Subcutaneous abdominal adipose tissue (tissue), 5 donors: ENCODE results near the gene OSBPL6.

Experiments
- H3K27ac ChIP-seq: one replicate; pipeline ENCODE4 v1.7.0; 2013; ENCODE audit warnings: low read depth, mild to moderate bottlenecking, inconsistent platforms, low read length, moderate library complexity
- H3K27me3 ChIP-seq, 5 donors: one replicate each; pipeline ENCODE4 v1.7.0; 2013; ENCODE audit warnings: low read length in 5 of 5, inconsistent platforms in 1 of 5; ENCODE audit not compliant: control insufficient read depth in 5 of 5, insufficient read depth in 4 of 5
- H3K36me3 ChIP-seq, 5 donors: one replicate each; pipeline ENCODE4 v1.7.0; 2013; ENCODE audit warnings: low read length in 5 of 5; ENCODE audit not compliant: control insufficient read depth in 5 of 5, insufficient read depth in 5 of 5
- H3K4me1 ChIP-seq, 5 donors: one replicate each; pipeline ENCODE4 v1.7.0; 2013; ENCODE audit warnings: low read length in 5 of 5, mild to moderate bottlenecking in 3 of 5, moderate library complexity in 1 of 5; ENCODE audit not compliant: control insufficient read depth in 5 of 5, insufficient read depth in 5 of 5
- H3K4me3 ChIP-seq, 5 donors: one replicate each; pipeline ENCODE4 v1.7.0; 2013; ENCODE audit warnings: low read length in 5 of 5, low read depth in 1 of 5
- H3K9ac ChIP-seq, 5 donors: one replicate each; pipeline ENCODE4 v1.7.0; 2013; ENCODE audit warnings: low read length in 5 of 5, mild to moderate bottlenecking in 4 of 5, moderate library complexity in 3 of 5
- H3K9me3 ChIP-seq, 5 donors: one replicate each; pipeline ENCODE4 v1.7.0; 2013; ENCODE audit warnings: low read length in 5 of 5; ENCODE audit not compliant: control insufficient read depth in 5 of 5
- donor health status: healthy.
- donor health status: healthy.
- donor health status: healthy.
- donor health status: healthy.
- donor health status: healthy.

The OSBPL6 gene

GRCh38 chr2:178359192-178359912, 165.0 kb downstream of the OSBPL6 start:
- Histone ChIP-seq H3K4me3 (no peak overlapping the region), H3K27ac (no peak overlapping the region), H3K9ac (no peak overlapping the region), H3K27me3 (no peaks in the 10 kb centered on the region), H3K36me3 (peaks cover 0 to 4% (median 0%) of the 10 kb centered on the region in 5 donors), H3K4me1 (no peaks in the 10 kb centered on the region), H3K9me3 (peaks cover 0 to 8% (median 3%) of the 10 kb centered on the region in 5 donors)

GRCh38 chr2:178361588-178361987, 167.3 kb downstream of the OSBPL6 start:
- Histone ChIP-seq H3K36me3 (peaks cover 0 to 4% (median 0%) of the 10 kb centered on the region in 5 donors), H3K4me1 (no peaks in the 10 kb centered on the region), H3K4me3 (no peak overlapping the region)

DNA sequence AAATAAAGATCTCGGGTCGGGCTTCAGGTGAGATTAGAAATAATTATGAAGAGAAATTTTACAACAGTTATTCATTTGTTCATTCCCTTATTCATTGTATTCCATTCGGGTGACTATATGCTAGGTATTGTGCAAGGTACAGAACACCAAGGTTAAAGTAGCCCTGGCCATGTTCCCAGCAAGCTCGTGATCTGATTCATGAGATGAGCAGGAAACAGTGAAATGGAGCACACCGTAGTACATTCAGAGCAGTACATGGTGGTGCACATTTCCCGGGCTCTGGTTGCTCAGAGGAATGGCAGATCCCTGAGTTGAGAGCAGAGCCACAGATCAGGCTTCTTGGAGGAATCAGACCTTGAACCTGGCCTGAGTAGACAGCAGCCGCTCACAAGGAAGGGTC, 168.9 kb downstream of the OSBPL6 start:
- peaks cover 0 to 4% (median 0%) of the 10 kb centered on the region in 5 donors for H3K36me3 ChIP-seq
- H3K27ac ChIP-seq, result no peak overlapping the region
- no peaks in the 10 kb centered on the region for H3K27me3 ChIP-seq
- no peak overlapping the region for H3K4me3 ChIP-seq
- H3K9me3 ChIP-seq, result peaks cover 0 to 5% (median 3%) of the 10 kb centered on the region in 5 donors
- no peak overlapping the region for H3K9ac ChIP-seq
- H3K4me1 ChIP-seq, result no peaks in the 10 kb centered on the region

More at GRCh38 chr2:178361588-178361987, 167.3 kb downstream of the OSBPL6 start:
- no peak overlapping the region for H3K9ac ChIP-seq
- no peaks in the 10 kb centered on the region for H3K27me3 ChIP-seq
- peaks cover 0 to 8% (median 3%) of the 10 kb centered on the region in 5 donors for H3K9me3 ChIP-seq
- no peak overlapping the region for H3K27ac ChIP-seq

DNA sequence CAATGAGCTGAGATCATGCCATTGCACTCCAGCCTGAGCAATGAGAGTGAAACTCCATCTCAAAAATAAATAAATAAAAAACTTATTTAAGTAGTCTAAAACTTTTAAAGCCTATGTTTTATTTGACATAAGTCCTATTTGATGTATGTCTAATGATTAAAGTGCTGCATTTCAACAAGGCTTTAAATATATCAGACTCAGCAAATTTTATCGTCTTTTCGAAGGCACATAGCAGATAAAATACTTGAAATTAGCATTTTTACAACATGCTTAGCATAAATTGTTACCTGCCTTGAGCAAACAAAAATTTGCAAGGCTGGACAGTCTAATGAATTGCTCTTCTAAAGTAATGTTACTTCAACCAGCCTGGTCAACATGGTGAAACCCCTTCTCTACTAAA, 170.8 kb downstream of the OSBPL6 start:
- Histone ChIP-seq H3K36me3 (peaks cover 0 to 4% (median 0%) of the 10 kb centered on the region in 5 donors), H3K9me3 (no peaks in the 10 kb centered on the region), H3K9ac (no peak overlapping the region), H3K4me3 (no peak overlapping the region), H3K27me3 (no peaks in the 10 kb centered on the region), H3K4me1 (no peaks in the 10 kb centered on the region), H3K27ac (no peak overlapping the region)

DNA sequence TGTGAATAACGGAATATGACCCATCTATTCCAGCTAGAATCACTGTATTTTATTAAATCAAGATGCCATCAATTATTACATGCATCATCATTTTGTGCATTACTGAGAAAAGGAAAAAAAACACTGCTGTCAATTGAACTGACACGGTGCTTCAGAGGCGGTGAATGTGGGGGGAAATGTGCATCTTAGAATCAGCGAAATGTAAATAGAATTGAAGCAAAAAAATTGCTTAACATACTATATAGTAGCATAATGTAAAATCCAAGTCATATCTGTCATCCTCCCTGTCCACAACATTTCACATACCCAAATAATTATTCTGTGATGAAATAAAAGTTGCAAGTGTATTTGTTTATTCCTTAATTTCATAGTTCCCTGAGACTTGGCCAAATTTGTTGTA, 172.1 kb downstream of the OSBPL6 start:
- H3K36me3 ChIP-seq, result peaks cover 0 to 4% (median 0%) of the 10 kb centered on the region in 5 donors
- H3K27me3 ChIP-seq, result no peaks in the 10 kb centered on the region
- H3K4me3 ChIP-seq, result no peak overlapping the region

DNA sequence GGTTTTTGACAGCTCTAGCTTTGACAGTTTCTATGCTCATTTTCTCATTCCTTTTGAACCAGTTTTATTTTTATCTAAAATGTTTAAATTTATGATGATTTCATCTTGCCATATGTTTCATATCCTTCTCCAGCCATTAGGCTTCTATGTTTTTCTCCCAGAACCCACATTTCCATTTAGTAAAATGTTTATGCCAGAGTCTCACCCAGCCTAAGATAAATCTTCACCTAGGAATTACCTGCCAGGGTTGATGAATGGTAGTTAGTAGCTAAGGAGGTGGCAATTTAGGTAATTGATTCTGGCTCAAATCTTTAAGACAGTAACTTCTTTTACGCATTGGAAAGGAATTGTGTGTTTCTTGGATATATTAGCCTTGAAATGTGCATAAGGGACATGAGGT, 173.0 kb downstream of the OSBPL6 start:
- Histone ChIP-seq H3K4me3 (no peak overlapping the region), H3K36me3 (peaks cover 0 to 4% (median 0%) of the 10 kb centered on the region in 5 donors), H3K27me3 (no peaks in the 10 kb centered on the region), H3K9me3 (no peaks in the 10 kb centered on the region), H3K27ac (no peak overlapping the region), H3K4me1 (no peaks in the 10 kb centered on the region), H3K9ac (no peak overlapping the region)

More for the DNA sequence above, 172.1 kb downstream of the OSBPL6 start:
- H3K9me3 ChIP-seq, result no peaks in the 10 kb centered on the region
- H3K27ac ChIP-seq, result no peak overlapping the region
- H3K9ac ChIP-seq, result no peak overlapping the region
- H3K4me1 ChIP-seq, result no peaks in the 10 kb centered on the region

DNA sequence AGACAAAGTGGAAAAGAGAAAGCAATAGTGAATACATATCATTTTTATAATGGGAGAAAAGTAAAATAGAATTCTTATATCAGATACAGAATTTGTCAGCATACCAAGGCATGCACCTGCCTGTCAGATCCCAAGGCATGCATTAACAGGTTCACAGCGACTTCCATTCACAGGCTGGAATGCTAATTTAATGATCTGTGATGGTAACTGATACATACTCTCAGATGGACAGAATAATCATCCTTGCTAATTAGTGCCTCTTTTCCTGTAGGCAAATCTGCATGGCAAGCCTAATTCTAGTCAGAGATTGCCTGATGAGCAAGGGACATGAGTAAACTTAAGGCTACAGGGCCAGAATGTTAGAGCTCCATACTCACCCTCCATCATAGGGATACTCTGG, 180.6 kb downstream of the OSBPL6 start:
- H3K27ac ChIP-seq, result no peak overlapping the region
- H3K36me3 ChIP-seq, result no peaks in the 10 kb centered on the region
- H3K9ac ChIP-seq, result no peak overlapping the region
- H3K27me3 ChIP-seq, result no peaks in the 10 kb centered on the region
- no peaks in the 10 kb centered on the region for H3K4me1 ChIP-seq
- H3K9me3 ChIP-seq, result no peaks in the 10 kb centered on the region
- no peak overlapping the region for H3K4me3 ChIP-seq

DNA sequence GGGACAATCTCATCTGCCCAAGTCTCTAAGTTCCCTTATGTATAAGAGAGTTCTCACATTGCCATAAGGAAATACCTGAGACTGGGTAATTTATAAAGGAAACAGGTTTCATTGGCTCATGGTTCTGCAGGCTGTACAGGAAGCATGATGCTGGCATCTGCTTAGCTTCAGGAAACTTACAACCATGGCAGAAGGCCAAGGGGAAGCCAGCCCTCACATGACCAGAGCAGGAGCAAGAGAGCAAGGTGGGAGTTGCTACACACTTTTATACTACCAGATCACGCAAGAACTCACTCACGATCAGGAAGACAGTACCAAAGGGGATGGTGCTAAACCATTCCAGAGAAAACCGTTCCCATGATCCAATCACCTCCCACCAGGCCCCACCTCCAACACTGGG, 182.7 kb downstream of the OSBPL6 start:
- no peak overlapping the region for H3K27ac ChIP-seq
- H3K9me3 ChIP-seq, result no peaks in the 10 kb centered on the region
- H3K9ac ChIP-seq, result no peak overlapping the region
- H3K27me3 ChIP-seq, result no peaks in the 10 kb centered on the region
- no peaks in the 10 kb centered on the region for H3K4me1 ChIP-seq
- H3K4me3 ChIP-seq, result no peak overlapping the region
- no peaks in the 10 kb centered on the region for H3K36me3 ChIP-seq

DNA sequence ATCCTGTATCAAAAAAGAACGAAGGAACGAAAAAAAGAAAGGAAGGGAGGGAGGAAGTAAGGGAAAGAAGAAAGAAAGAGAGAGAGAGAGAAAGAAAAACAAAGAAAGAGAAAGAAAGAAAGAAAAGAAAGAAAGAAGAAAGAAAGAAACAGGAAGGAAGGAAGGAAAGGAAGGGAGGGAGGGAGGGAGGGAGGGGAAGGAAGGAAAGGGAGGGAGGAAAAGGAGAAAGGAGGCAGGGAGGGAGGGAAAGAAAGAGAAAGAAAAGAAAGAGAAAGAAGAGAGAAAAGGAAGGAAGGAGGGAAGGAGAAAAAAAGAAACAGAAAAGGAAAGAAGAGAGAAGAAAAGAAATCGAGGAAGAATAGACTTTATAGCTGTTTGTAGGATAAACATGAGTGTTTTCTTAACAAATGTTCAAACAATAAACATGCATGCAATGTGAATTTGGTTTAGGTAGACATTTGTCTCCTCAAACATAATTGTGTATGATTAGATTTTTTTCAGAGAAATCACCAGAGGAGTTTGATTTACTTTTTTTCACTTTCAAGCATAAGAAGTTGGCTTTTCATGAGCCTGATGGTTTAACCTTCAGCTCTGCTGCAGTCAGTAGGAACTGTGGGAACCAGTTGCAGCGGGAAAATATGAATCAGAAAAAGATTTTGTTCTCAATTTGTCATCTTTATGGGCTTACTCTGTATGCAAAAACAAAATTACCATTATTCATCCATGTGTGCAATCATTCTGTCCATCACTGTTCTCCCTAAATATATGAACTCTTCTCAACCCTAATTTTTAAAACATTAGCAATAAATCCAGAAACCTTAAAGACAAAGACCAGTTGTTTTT, 185.1 kb downstream of the OSBPL6 start:
- no peak overlapping the region for H3K9ac ChIP-seq
- H3K36me3 ChIP-seq, result peaks cover 0 to 4% (median 0%) of the 10 kb centered on the region in 5 donors
- H3K4me3 ChIP-seq, result no peak overlapping the region
- H3K27me3 ChIP-seq, result no peaks in the 10 kb centered on the region
- no peaks in the 10 kb centered on the region for H3K4me1 ChIP-seq
- H3K27ac ChIP-seq, result no peak overlapping the region
- H3K9me3 ChIP-seq, result no peaks in the 10 kb centered on the region

DNA sequence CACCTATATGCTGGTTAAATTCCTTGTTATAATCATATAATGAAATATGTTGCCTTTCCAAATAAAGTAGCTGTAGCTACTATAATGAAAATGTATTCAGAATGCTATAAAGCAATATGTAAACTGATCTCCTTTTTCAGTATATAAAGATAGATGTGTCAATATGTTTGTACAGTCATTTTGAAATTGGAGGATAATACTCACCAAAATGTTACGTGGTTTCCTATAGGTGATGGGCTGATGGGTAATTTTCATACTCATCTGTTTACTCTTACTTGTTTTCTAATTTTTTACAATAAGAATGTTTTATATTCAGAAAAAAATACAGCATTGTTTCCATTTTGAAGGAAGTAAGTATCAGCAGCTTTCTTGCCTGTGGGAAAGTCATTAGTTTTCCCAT, 186.5 kb downstream of the OSBPL6 start:
- H3K27me3 ChIP-seq, result no peaks in the 10 kb centered on the region
- no peak overlapping the region for H3K9ac ChIP-seq
- H3K4me1 ChIP-seq, result no peaks in the 10 kb centered on the region
- no peak overlapping the region for H3K4me3 ChIP-seq
- no peak overlapping the region for H3K27ac ChIP-seq
- no peaks in the 10 kb centered on the region for H3K9me3 ChIP-seq
- H3K36me3 ChIP-seq, result peaks cover 0 to 5% (median 0%) of the 10 kb centered on the region in 5 donors
